ENCODE results near the gene SELENOW.
"Not testable (repeated sequence)": the region's sequence is repeated elsewhere in the genome, so short reads cannot be mapped to it uniquely, and the experiment has no call there.

Gene SELENOW

DNA sequence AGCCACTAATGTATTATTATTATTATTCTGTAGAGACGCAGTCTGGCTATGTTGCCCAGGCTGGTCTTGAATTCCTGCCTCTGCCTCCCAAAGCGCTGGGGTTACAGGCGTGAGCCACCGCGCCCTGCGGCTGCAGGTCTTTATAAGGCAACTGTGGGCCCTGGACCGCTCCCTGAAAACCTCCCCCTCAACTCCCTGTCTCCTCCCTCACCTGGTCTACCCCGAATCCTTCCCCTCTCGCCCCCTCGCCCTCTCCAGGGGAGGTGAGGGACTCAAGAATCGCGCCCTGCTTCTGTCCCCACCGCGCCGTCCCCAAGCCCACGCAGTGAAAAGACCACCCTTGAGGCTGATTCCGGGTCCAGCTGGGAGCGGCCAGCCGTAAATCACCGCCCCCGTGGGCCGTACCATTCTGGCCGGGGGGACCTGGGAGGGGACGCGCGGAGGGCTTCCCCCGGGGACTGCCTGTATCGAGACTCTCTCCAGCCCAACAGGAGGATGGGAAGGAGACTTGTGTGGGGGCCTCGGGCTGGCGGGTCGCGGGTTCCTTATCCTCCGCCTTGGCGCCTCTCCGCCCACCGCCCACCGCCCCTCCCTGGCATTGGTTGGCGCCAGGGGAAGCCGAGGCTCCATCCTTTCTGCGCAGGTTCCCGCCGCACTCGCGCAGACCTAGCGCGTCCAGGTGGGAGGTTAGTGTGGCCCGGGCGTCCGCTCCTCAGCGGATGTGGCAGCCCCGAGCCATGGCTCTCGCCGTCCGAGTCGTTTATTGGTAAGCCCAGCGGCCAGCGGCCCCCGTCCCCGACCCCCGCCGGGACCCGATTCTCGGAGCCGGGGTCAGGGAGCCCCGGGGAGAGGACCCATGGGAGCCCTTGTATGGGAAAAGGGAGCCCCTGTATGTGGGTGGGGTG, at the start of gene SELENOW:
TSS of gene SELENOW (plus strand) at position 655 of the 905 bp plus-strand sequence. CDS start at position 738, 83 bp downstream.
- DNase-seq (ENCODE audit: low spot score) = peak; percentile 83

GRCh38 chr19:47729468-47729798, 49.1 kb upstream of the SELENOW start:
- no peak for DNase-seq (ENCODE audit: low spot score)

- peak; percentile 37 for DNase-seq (ENCODE audit: low spot score)
Measured at GRCh38 chr19:47729799-47730520, 48.5 kb upstream of the SELENOW start.

GRCh38 chr19:47730521-47730889, 48.0 kb upstream of the SELENOW start:
- no peak for DNase-seq (ENCODE audit: low spot score)

- DNase-seq (ENCODE audit: low spot score) = no peak
Measured at GRCh38 chr19:47730910-47731309, 47.6 kb upstream of the SELENOW start.

DNA sequence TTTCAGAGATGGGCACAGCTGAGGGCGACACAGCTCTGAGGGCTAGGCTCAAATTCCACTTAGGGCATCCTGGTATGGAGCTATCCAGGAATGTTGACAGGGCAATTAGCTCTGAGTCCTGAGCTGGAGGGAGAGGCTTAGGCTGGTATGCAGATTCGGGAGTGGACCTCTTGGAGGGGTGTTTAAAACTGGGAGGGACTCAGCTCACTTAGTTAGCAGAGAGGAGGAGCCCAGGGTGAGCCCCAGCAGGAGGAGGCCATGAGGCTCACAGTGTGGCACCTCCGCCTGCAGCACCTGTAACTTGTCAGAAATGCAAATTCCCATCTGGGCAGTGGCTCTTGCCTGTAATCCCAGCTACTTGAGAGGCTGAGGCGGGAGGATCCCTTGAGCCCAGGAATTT, 43.4 kb upstream of the SELENOW start:
- no peak for DNase-seq (ENCODE audit: low spot score)

GRCh38 chr19:47740866-47741519, 37.5 kb upstream of the SELENOW start:
- DNase-seq (ENCODE audit: low spot score) = no peak

GRCh38 chr19:47741544-47742140, 36.9 kb upstream of the SELENOW start:
- no peak for DNase-seq (ENCODE audit: low spot score)

- no peak for DNase-seq (ENCODE audit: low spot score)
Measured at GRCh38 chr19:47742634-47743033, 35.9 kb upstream of the SELENOW start.

- peak; percentile 97 for DNase-seq (ENCODE audit: low spot score)
Measured at GRCh38 chr19:47745010-47745901, 33.2 kb upstream of the SELENOW start, which contains the start of gene NOP53. Gene NOP53, plus strand, starts transcription at chr19:47745546. Its CDS starts 14 bp downstream, at chr19:47745560.

GRCh38 chr19:47746129-47746528, 32.4 kb upstream of the SELENOW start:
- not testable (repeated sequence) for DNase-seq (ENCODE audit: low spot score)

- peak; percentile 12 for DNase-seq (ENCODE audit: low spot score)
Measured at GRCh38 chr19:47749326-47749725, 29.2 kb upstream of the SELENOW start.

DNA sequence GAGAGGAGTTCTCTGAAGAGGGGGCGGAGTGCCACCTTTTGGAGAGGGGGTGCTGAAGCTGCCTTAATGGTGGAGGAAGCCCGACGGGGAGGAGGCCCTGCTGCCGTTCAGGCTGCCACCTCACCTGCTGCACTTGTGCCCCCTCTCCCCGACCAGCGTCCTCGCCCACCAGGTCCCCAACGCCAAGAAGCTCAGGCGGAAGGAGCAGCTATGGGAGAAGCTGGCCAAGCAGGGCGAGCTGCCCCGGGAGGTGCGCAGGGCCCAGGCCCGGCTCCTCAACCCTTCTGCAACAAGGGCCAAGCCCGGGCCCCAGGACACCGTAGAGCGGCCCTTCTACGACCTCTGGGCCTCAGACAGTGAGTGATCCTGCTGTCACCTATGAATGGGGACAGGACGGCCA, 27.8 kb upstream of the SELENOW start:
- no peak for DNase-seq (ENCODE audit: low spot score)

DNA sequence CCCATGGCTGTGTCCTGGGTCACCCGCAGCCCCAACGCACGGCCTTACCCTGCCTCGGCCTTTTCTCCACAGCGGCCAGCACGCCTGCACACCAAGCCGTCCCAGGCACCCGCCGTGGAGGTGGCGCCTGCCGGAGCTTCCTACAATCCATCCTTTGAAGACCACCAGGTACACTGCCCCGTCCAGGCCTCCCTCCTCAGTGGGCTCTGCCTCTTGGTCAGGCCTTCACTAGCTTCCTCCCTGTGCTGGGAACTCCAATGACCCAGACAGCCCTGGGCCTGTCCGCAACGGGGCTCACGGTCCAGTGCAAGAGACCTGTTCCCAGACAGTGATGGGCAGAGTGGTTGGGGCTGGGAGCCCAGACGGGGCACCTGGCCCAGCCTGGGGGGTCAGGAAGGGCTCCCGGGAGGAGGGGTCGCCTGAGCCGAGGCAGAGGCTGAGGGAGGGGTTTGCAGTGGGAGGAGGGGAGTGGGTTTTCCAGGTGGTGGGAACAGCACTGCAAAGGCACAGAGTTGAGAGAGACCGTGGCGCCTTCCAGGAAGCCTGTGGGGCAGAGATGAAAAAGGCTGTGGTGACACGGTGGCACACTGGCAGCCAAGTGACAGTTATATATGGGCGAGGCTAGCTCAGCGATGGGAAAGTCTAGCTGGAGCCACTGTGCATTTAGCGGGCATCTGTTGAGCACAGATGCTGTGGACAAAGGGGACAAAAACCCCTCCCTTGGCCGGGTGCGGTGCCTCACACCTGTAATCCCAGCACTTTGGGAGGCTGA, 25.9 kb upstream of the SELENOW start:
- DNase-seq (ENCODE audit: low spot score) = no peak

DNA sequence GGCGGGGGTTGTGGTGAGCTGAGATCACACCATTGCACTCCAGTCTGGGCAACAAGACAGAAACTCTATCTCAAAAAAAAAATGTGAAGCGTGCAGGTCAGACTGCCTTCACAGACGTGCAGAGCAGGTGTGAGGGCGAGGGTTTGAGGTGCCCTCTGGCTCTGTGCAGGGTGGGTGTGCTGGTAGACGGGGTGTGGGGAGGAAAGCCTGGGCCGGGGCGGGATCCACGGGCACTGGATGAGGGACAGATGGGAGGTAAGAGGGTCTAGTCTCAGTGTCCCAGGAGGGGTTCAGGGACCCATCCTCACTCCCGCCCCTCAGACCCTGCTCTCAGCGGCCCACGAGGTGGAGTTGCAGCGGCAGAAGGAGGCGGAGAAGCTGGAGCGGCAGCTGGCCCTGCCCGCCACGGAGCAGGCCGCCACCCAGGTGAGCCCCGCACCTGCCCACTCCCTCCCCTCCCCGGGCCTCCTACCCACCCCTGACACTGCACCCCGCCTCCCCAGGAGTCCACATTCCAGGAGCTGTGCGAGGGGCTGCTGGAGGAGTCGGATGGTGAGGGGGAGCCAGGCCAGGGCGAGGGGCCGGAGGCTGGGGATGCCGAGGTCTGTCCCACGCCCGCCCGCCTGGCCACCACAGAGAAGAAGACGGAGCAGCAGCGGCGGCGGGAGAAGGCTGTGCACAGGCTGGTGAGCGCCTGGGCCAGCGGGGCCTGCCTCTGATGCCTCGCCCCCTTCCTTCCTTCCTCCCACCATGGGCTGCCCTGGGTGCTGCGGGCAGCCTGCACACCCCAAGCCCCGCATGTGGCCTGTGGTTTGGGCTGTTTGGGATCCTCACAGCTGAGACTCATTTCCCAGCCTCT, 24.1 kb upstream of the SELENOW start:
- DNase-seq (ENCODE audit: low spot score) = no peak

DNA sequence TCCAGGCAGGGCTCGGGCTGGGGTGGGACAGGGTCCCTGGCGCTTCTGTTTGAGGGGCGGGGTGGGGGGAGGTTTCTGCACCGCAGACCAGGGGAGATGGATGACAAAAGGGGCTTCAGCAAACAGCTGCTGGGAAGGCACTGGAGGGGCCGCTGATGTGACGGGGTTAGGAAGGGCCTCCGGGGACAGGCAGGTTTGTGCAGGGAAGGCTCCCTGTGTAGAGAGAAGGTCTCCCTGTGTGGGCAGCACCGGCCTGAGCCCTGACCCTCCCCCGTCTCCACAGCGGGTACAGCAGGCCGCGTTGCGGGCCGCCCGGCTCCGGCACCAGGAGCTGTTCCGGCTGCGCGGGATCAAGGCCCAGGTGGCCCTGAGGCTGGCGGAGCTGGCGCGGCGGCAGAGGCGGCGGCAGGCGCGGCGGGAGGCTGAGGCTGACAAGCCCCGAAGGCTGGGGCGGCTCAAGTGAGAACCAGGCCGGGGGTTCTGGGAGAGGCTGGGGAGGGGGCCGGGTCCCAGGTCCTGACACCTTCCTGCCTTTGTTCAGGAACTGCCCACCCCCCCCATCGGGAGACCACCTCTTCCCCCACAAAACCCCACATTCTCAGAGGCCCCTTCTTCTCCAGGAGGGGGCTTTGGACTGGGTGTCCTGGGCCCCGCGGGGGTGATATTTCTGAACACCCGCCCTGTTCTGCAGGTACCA, 23.3 kb upstream of the SELENOW start:
- no peak for DNase-seq (ENCODE audit: low spot score)

DNA sequence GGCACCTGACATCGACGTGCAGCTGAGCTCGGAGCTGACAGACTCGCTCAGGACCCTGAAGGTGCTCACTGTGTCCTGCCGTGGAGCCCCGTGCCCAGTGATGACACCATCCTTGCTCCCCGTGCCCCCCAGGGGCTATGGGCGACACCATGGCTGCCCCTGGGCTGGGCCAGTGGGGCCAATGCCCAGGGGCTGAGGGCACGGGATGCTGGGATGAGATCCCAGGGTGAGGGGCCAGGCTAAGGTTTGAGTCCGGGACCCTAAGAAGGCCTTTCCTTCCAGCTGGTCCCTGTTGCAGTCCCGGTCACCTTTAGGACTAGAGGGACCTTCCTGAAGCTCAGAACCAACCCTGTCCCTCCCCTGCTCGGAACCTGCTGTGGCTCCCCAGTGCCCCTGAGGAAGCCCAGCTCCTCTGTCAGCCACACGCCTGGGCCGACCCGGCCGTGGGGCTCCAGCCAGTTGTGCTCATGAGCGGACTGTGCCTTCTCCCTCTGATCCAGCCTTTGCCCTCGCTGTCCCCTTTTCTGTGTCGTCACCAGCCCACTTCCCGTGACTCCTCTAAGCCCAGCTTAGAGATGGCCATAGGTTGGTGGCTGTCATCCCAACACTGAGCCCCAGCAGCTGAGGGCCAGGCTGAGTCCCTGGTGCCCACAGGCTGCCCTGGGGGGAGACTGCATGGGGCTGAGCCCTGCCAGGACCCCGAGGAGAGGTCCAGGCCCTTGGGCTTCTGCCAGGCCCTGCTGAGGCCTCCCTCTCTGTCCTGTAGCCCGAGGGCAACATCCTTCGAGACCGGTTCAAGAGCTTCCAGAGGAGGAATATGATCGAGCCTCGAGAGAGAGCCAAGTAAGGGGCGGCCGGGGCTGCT, 22.5 kb upstream of the SELENOW start:
- DNase-seq (ENCODE audit: low spot score) = no peak

GRCh38 chr19:47756627-47756929, 21.9 kb upstream of the SELENOW start:
- DNase-seq (ENCODE audit: low spot score) = no peak
